Pulmonary artery endothelial cell (primary cell): ENCODE data around the gene WWOX. TPM values are rescaled to one million over a fixed set of nuclear protein-coding genes. Genes with fewer than 3 reads are reported as not detected.
A peak's percentile ranks its signal among the peaks of the same experiment; 100 is the strongest.
"Not testable (repeated sequence)": the region's sequence is repeated elsewhere in the genome, so short reads cannot be mapped to it uniquely, and the experiment has no call there.

Source experiments
- DNase-seq: peaks from one replicate; pipeline ENCODE4 v3.0.0-alpha.2; 2011; ENCODE audit warnings: low read depth, low spot score
- total RNA-seq: library from RNA; depleted of rRNA; stranded (reverse); fragments of >200 nt; gene quantifications from 2 replicates; pipeline ENCODE4 v1.2.3, GENCODE V29; 2014

The WWOX gene
- total RNA-seq, 1 donor from 2014 or later = 15.9 TPM

DNA sequence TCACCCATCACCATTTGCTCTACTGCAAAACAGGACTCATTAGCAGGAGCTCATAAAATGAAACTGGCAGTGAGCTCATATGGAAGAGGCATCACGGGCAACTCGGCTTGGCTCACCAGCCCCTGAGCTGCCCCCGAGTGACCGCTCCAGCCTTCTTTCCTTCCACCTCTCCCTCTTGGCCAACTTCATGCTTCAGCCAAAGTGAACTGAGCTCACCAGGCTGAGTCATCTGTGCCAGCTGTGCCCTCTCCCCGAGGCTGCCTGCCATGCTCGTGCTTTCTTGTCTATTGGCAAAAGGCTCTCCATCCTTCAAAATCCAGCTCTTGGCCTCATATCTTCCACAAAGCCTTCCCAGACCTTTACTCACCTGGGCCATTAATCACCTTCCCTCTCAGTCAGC lies 391.4 kb downstream of the WWOX start:
- no peak for DNase-seq

GRCh38 chr16:78493573-78493972 lies 394.1 kb downstream of the WWOX start:
- no peak for DNase-seq

DNA sequence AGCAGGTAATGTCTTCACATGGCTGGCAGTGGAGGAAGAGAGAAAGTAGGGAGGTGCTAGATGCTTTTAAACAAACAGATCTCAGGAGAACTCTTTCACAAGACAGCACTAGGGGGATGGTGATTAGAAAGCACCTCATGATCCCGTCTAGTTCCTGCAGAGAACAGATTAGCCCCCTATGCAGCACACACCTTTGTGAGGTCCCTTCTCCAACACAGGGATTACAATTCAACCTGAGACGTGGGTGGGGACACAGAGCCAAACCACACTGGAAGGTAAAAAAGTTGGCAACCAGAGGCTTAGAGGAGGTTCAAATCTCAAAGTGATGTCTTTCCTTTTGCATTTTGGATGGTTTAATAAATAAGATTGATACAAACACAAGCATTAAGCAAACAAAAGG lies 394.7 kb downstream of the WWOX start:
- DNase-seq = no peak

GRCh38 chr16:78494674-78495073 lies 395.2 kb downstream of the WWOX start:
- DNase-seq = no peak

DNA sequence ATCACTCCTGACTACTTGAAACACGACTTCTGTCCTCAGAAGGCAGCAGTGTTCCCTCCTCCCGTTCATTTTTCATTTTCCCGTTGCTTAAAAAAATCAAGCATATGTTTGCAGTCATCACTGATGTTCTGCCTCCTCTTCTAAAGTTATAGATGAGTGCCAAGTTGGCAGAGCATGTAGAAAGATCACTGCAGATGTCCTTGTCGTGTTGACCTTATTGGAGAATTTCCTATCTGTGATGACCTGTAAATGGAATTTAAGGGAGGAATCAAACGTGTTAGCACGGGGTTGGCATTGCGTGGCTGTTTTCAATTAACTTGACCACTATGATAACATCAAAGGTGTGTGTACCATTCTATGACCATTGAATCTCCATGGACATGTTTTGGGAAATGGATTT lies 396.7 kb downstream of the WWOX start:
- no peak for DNase-seq

GRCh38 chr16:78499399-78499798 lies 399.9 kb downstream of the WWOX start:
- DNase-seq = no peak

DNA sequence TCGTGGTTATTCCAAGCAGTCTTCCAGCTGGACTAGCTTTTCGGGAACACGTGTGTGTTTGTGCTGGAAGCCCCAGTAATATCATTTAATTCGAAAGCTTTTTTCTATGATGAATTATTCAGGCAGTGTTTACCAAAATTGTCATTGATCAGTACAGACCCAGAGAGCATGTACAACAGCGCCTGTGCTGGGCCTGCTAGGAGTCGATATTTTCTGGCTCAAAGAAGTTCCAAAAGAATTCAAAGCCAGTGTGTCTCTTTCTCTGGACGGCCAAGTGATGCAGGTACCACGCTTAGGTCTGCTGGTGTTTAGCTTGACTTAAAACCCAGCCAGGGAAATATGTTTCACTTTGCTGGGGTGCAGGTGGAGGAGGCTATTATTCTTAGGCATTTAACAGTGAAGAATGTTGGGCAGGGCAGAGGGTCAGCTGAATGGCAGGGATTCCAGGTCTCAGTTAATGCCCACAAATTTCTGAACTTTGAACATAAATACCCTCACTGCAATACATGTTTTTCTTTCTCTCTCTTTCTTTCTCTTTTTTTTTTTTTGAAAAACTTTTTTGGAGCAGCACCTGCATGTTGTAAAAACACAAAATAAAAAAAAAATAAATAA lies 401.3 kb downstream of the WWOX start:
- no peak for DNase-seq

- no peak for DNase-seq
Observed at GRCh38 chr16:78501744-78502143, 402.3 kb downstream of the WWOX start.

- DNase-seq = no peak
Observed at GRCh38 chr16:78502812-78503350, 403.4 kb downstream of the WWOX start.

DNA sequence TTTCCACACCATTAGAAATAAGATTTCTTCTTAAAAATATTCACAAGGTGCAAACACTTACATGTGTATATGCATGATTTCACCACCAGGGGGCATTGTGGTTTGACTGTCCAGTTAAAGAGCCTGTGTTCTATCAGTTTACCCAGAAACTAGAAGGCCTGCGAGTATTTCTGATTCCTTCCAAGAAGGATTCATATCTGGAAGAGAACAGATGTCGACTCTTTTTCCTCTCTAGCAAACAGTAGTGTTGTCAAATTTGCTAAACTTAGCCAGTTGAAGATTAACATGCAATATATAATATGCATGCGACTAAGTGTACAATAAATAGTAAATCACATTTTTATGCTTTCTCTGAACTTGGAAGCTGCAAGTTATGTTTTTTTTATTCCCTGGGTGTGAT lies 404.1 kb downstream of the WWOX start:
- DNase-seq = peak; percentile 2

DNA sequence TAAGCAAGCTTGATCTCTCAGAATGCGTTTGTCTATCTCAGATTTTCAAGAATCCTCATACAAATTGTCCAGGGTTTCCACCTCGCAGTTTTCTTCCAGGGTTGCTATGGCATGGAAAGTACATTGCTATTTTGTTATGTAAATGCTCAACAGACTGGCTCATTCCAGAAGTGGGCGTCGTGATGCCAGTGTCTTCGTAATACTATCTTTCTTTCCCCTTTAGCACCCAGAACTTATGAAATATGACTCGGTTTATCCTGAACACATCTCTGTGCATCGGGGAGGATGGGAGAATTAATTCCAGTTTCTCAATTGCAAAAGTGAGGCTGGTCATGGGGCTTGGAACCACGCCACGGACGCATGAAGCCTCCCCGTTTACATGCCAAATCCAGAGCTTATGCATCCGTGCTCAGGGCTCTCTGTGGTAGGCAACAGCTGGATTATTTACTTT lies 405.0 kb downstream of the WWOX start:
- DNase-seq = no peak

DNA sequence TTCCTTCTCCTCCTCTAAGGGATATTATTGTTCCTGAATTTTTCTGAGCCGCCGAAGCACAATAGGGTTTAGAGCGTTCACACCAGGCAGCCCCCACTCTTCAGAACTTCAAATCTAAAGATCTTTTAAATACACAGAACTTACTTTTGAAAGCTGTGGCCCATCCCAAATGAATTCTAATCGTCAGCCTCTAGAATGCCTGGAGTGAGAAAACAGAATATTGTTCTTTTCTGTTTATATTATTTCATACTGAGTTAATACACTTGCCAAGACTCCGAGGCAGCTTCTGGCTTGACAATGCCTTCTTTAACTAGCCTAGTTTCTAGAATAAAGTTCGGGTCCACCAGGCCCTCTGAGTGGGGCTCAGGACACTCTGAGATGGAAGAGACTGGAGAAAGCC lies 405.6 kb downstream of the WWOX start:
- DNase-seq = no peak

- DNase-seq = no peak
Observed at GRCh38 chr16:78505544-78506366, 406.3 kb downstream of the WWOX start.

DNA sequence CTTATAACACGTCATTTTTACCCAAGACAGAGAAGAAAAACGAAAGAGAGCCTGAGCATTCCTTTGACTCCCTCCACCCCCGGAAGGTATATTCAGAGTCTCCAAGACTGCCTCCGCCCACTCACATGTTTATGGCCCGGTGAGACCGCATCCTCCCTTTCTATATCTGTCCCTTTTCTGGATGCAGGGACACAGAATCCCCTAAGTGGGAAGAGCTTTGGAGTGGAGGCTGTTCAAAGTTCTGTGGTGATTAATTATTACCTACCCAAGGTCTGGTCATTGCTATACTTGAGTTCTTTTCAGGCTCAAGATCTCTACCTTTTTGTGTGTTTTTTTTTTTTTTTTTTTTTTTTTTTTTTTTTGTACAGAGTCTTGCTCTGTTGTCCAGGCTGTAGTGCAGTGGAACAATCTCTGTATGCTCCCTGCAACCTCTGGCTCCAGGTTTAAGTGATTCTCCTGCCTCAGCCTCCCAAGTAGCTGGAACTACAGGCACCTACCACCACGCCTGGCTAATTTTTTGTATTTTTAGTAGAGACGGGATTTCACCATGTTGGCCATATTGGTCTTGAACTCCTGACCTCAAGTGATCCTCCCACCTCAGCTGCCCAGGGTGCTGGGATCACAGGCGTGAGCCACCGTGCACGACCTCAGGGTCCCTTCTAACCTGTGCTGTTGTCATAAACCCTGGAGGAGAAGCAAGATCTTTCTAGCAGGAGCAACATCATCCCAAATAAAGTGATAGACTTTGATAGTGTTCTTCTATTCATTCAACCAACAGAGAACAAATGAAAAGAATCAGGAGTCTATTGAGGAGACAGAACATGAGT lies 407.1 kb downstream of the WWOX start:
- DNase-seq = no peak

- DNase-seq = no peak
Observed at GRCh38 chr16:78507576-78507975, 408.1 kb downstream of the WWOX start.

DNA sequence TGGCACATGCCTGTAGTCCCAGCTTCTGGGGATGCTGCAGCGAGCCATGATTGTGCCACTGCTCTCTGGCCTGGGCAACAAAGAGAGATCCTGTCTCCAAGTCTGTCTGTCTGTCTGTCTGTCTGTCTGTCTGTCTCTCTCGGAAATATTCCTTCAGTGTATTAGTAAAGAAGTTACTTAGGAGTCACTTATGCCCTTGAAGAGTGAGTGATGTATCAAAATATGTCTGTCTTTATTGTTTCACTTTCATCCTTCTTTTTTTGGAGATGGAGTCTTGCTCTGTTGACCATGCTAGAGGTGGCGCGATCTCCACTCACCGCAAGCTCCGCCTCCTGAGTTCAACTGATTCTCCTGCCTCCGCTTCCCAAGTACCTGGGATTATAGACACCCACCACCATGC lies 410.5 kb downstream of the WWOX start:
- DNase-seq = no peak

- no peak for DNase-seq
Observed at GRCh38 chr16:78510496-78510895, 411.0 kb downstream of the WWOX start.

- no peak for DNase-seq
Observed at GRCh38 chr16:78513838-78514237, 414.4 kb downstream of the WWOX start.

DNA sequence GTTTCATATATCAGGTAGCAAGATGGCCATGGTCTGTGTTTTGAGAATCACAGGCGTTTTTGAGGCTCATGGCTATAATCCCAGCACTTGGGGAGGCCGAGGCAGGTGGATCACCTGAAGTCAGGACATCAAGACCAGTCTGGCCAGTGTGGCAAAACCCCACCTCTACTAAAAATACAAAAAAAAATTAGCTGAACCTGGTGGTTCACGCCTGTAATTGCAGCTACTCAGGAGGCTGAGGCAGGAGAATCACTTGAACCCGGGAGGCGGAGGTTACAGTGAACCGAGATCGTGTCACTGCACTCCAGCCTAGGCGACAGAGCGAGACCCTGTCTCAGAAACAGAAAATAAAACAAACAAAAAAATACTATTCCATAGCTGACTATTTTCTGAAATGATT lies 415.4 kb downstream of the WWOX start:
- not testable (repeated sequence) for DNase-seq

- no peak for DNase-seq
Observed at GRCh38 chr16:78515421-78515820, 416.0 kb downstream of the WWOX start.

GRCh38 chr16:78516006-78516736 lies 416.7 kb downstream of the WWOX start:
- no peak for DNase-seq
